GM12891 (cell line): Measurements from ENCODE around the gene ZCCHC7.

Source experiments
- PAX5 ChIP-seq: IDR thresholded peaks from 2 replicates; pipeline ENCODE4 v1.6.1; 2011; ENCODE audit warnings: low read length, moderate library complexity, mild to moderate bottlenecking; ENCODE audit not compliant: insufficient read depth, severe bottlenecking
- POLR2A ChIP-seq: IDR thresholded peaks from 2 replicates; pipeline ENCODE4 v1.6.1; 2011; ENCODE audit warnings: low read depth, low read length, control low read depth
- POLR2AphosphoS5 ChIP-seq: IDR thresholded peaks from 2 replicates; pipeline ENCODE4 v1.6.1; 2011; ENCODE audit warnings: low read depth, low read length, control low read depth
- POU2F2 ChIP-seq: IDR thresholded peaks from 2 replicates; pipeline ENCODE4 v1.6.1; 2011; ENCODE audit warnings: low read depth, mild to moderate bottlenecking, control low read depth, low read length, moderate library complexity
- SPI1 ChIP-seq: IDR thresholded peaks from 2 replicates; pipeline ENCODE4 v1.6.1; 2011; ENCODE audit warnings: low read depth, low read length, control low read depth
- TAF1 ChIP-seq: IDR thresholded peaks from 2 replicates; pipeline ENCODE4 v1.6.1; 2011; ENCODE audit warnings: low read depth, low read length, control low read depth

GRCh38 chr9:37385286-37385685, 264.9 kb downstream of the ZCCHC7 start:
- TF ChIP-seq POLR2A = no peak
- TF ChIP-seq TAF1 = no peak
- no peak for TF ChIP-seq POLR2AphosphoS5
- TF ChIP-seq PAX5 = no peak
- no peak for TF ChIP-seq SPI1
- no peak for TF ChIP-seq POU2F2
